Chondrocyte (in vitro differentiated cells): Measurements from ENCODE around the gene GPA33. TPM values are rescaled to one million over a fixed set of nuclear protein-coding genes. Genes with fewer than 3 reads are reported as not detected.

Source experiments
- DNase-seq: peaks from one replicate; pipeline ENCODE4 v3.0.0; 2021; ENCODE audit warnings: mixed read lengths, low spot score
- H3K27ac Mint-ChIP-seq: one replicate; pipeline ENCODE4 v1.8.0; 2021; ENCODE audit warnings: mild to moderate bottlenecking, moderate library complexity, mixed read lengths; ENCODE audit not compliant: unreplicated experiment
- H3K27me3 Mint-ChIP-seq: 2 replicates; pipeline ENCODE4 v1.8.0; 2021; ENCODE audit warnings: low read depth, mixed read lengths
- H3K36me3 Mint-ChIP-seq: 2 replicates; pipeline ENCODE4 v1.8.0; 2021; ENCODE audit warnings: low read depth, mixed read lengths
- H3K4me1 Mint-ChIP-seq: 2 replicates; pipeline ENCODE4 v1.8.0; 2021; ENCODE audit warnings: low read depth, mild to moderate bottlenecking, mixed read lengths
- H3K4me3 Mint-ChIP-seq: one replicate; pipeline ENCODE4 v1.8.0; 2021; ENCODE audit warnings: mild to moderate bottlenecking, moderate library complexity, mixed read lengths; ENCODE audit not compliant: unreplicated experiment
- H3K9me3 Mint-ChIP-seq: 2 replicates; pipeline ENCODE4 v1.8.0; 2021; ENCODE audit warnings: low read depth, mixed read lengths
- total RNA-seq: library from RNA; stranded (reverse); gene quantifications from 3 replicates; pipeline ENCODE4 v1.2.1, GENCODE V29; 2021
- TF ChIP-seq, protein P1 (sequence below): fragments of 200-600 bp; sonication (generic); IDR thresholded peaks from 2 replicates; pipeline ENCODE4 v1.5.0; 2021; ENCODE audit warnings: antibody characterized with exemption, mild to moderate bottlenecking, moderate library complexity

The GPA33 gene
- total RNA-seq, 1 donor from 2014 or later, result not detected

GRCh38 chr1:167022384-167022783 lies 67.8 kb downstream of the GPA33 start:
- Mint-ChIP-seq H3K4me3 (no peak overlapping the region), H3K27me3 (peaks cover 39% of the 10 kb centered on the region), H3K36me3 (peaks cover 4% of the 10 kb centered on the region), H3K9me3 (peaks cover 18% of the 10 kb centered on the region), H3K27ac (no peak overlapping the region), H3K4me1 (no peaks in the 10 kb centered on the region)
- TF ChIP-seq, protein P1, sequence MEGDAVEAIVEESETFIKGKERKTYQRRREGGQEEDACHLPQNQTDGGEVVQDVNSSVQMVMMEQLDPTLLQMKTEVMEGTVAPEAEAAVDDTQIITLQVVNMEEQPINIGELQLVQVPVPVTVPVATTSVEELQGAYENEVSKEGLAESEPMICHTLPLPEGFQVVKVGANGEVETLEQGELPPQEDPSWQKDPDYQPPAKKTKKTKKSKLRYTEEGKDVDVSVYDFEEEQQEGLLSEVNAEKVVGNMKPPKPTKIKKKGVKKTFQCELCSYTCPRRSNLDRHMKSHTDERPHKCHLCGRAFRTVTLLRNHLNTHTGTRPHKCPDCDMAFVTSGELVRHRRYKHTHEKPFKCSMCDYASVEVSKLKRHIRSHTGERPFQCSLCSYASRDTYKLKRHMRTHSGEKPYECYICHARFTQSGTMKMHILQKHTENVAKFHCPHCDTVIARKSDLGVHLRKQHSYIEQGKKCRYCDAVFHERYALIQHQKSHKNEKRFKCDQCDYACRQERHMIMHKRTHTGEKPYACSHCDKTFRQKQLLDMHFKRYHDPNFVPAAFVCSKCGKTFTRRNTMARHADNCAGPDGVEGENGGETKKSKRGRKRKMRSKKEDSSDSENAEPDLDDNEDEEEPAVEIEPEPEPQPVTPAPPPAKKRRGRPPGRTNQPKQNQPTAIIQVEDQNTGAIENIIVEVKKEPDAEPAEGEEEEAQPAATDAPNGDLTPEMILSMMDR, result no peak
- no peak for DNase-seq

GRCh38 chr1:167016100-167016750 lies 74.0 kb downstream of the GPA33 start:
- Mint-ChIP-seq H3K27ac (no peak overlapping the region), H3K27me3 (peaks cover 52% of the 10 kb centered on the region), H3K4me3 (no peak overlapping the region), H3K4me1 (no peaks in the 10 kb centered on the region), H3K9me3 (no peaks in the 10 kb centered on the region), H3K36me3 (peaks cover 6% of the 10 kb centered on the region)
- TF ChIP-seq, protein P1, result no peak
- DNase-seq, result no peak

GRCh38 chr1:167013108-167013929 lies 76.9 kb downstream of the GPA33 start:
- TF ChIP-seq, protein P1, result no peak
- H3K9me3 Mint-ChIP-seq, result peaks cover 7% of the 10 kb centered on the region
- H3K4me1 Mint-ChIP-seq, result no peaks in the 10 kb centered on the region
- H3K36me3 Mint-ChIP-seq, result peaks cover 1% of the 10 kb centered on the region
- no peak overlapping the region for H3K27ac Mint-ChIP-seq
- H3K4me3 Mint-ChIP-seq, result no peak overlapping the region
- DNase-seq, result no peak
- peaks cover 67% of the 10 kb centered on the region for H3K27me3 Mint-ChIP-seq

- Mint-ChIP-seq H3K27me3 (peaks cover 71% of the 10 kb centered on the region), H3K9me3 (peaks cover 7% of the 10 kb centered on the region), H3K36me3 (peaks cover 1% of the 10 kb centered on the region), H3K4me3 (no peak overlapping the region), H3K4me1 (no peaks in the 10 kb centered on the region), H3K27ac (no peak overlapping the region)
- DNase-seq, result no peak
- TF ChIP-seq, protein P1, result no peak
Measured at GRCh38 chr1:167012570-167012969, 77.6 kb downstream of the GPA33 start.

- Mint-ChIP-seq H3K27ac (no peak overlapping the region), H3K27me3 (peaks cover 74% of the 10 kb centered on the region), H3K4me1 (no peaks in the 10 kb centered on the region), H3K9me3 (peaks cover 7% of the 10 kb centered on the region), H3K36me3 (peaks cover under 1% of the 10 kb centered on the region), H3K4me3 (no peak overlapping the region)
- DNase-seq, result no peak
- TF ChIP-seq, protein P1, result no peak
Measured at GRCh38 chr1:167011560-167012191, 78.5 kb downstream of the GPA33 start.
